Measurements from ENCODE around the gene TPP1.

Gene TPP1

DNA sequence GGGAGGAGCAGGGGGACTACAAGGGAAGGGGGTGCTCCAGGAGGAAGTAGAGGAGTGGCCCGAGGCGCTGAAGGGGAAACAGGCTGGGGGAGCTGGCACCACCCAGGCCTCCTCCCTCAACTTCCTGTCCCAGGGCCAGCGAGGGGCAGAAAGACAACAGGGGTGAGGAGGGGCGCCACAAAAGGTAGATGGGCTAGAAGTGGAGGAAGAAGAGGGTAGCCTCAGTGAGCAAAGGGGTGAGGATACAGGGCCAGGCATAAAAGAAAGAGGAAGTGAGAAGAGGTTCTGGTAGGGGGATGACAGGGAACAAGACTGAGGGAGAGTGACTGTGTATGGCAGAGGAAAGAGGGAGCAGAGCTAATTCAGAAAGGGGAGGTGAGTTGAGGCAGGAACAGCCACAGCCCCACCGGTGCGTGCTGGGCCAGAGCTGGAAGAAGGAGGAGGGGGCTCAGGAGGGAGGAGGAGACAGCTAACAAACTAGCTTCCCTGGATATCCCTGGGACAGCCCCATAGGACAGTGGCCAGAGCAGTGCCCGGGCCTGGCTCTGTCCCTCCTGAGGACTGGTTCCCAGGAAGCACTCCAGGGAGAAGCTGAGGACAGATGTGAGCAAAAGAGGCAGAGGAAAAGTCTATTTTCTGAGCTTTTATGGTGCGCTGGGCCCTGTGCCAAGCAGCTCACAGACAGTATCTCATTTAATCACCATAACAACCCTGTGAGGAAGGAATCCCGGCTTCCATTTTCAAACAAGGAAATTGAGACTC is 27.9 kb upstream of the TPP1 start:
- DNase-seq = no peak

DNA sequence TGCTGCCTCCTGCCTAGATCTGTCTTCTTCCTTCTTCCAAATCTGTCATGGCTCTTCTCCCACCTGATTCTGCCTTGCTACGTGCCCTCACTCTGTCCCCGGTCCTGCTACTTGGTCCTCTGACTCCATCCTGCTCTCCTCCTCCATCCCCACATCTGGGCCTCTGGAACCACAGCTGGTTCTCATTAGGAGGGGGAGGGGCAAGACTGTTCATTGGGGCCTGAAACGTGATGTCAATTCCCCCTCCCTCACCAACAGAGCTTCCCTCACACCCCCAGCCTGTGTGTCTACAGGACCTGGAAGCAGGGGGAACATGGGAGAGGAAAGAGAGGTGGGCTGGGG is 27.3 kb upstream of the TPP1 start:
- DNase-seq = no peak

DNA sequence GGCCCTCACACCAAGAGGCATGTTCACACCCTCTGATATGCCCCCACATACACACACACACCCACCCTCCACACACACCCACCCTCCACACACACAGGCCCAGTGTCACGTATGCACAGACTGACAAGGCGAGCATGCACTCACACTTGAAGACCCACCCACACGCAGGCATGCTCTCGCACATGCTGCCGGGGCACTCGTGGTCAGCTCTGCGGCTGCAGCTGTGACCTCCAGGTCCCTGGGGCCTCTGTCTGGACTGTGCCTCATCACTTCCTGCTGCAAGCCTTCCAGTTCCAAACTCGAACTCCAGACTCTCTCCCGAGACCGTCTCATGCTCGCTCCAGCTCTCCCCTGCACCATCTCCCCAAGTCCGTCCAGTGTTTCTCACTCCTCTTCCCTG is 26.8 kb upstream of the TPP1 start:
- no peak for DNase-seq

DNA sequence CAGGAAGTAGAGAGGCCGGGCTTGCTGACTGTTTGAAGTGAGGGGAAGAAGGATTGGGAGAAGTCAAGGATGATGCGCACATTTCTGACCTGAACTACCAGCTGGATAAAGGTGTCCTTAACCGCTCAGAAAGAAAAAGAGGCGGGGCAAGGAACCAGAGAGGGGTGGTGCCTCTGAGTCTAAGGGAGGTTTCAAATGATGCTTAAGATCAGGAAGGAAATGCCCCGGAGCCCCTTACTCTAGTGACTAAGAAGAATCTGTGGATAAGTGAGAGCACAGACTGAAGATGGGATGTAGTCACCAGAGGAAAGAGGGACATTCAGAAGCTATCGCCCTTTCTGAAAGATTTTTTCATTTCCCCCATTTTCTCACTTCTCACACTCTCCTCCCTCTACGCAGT is 23.7 kb upstream of the TPP1 start:
- no peak for DNase-seq

DNA sequence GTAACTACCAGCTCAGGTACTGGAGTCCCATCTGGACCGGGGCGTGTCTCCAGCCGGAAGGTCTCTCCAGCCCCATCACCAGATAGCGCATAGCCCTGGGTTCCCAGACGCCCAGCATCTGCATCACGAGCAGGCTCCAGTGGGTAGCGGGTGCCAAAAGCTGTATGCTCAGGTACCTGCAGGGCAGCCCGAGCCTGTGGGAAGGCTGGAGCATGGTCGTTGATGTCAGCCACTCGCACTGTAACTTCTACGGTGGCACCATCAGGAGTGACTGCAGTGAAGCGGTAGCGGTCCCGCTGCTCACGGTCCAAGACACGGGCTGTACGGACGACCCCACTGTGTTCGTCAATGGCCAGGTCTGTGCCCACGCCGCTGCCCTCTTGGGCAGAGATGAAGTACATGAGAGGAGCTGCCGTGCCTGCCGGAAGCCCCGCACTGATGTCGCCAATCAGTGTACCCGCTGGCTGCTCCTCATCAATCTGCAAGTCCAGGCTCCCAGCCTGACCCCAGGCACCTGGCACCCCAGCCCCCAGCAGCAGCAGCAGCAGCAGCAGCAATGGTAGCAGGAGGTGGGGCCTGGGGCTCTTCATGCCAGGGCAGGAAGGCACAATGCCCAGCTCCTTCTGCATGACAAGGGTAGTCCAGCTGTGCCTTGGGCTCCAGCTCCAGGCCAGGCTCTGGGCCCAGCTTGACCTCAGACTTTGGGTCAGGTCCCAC is 21.9 kb upstream of the TPP1 start:
- DNase-seq = no peak

DNA sequence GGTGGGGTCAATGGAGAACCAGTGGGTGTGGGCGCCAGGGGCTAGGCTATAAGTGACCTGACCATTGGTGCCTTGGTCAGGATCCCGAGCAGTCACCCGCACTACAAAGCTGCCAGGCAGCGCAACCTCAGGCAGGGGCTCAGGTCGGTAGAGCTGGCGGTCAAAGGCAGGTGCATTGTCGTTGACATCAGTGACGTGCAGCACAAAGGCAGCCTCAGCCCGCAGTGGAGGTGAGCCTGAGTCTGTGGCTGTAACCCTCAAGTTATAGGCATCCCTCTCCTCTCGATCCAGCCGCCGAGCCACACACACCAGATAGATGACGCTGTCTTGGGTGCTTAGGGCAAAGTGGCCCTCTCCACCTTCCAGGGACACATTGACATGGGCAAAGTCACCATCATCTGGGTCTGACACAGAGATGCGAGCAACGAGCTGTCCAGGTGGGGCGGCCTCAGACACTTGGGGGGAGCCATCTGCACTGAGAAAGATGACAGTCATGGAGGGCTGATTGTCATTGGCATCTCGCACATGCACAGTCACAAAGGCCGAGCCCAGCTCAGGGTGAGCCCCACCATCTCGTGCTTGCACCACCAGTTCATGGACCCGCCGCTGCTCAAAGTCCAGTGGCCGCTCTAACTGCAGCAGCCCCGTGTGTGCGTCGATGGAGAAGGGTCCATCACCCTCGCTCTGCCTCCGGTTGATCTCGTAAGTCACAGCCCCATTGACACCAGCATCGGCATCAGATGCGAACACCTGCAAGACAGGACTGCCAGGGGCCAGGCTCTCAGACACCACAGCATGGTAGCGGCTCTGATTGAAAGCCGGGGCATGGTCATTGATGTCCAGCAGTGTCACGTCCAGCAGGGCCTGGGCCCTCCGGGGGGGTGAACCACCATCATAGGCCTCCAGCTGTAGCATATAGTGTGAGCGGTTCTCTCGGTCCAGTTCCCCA is 21.1 kb upstream of the TPP1 start:
- DNase-seq = no peak

DNA sequence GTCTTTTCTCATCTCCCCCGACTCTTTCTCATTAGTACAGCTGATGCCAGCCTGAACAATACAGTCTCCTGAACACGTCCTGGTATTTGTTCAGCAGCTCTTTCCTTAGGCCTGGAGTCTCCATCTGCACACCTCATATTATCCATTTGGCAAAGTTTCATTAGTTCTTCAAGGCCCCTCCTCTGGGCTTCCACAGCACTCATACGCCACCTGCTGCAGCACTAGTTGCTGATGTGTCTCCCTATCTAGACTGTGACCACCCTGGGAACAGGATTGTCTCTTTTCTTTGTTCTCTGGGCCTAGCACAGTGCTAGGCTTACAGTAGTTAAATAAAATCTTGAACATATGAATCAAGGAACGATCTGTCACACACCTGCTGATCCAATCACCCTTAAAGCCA is 19.2 kb upstream of the TPP1 start:
- DNase-seq = no peak

DNA sequence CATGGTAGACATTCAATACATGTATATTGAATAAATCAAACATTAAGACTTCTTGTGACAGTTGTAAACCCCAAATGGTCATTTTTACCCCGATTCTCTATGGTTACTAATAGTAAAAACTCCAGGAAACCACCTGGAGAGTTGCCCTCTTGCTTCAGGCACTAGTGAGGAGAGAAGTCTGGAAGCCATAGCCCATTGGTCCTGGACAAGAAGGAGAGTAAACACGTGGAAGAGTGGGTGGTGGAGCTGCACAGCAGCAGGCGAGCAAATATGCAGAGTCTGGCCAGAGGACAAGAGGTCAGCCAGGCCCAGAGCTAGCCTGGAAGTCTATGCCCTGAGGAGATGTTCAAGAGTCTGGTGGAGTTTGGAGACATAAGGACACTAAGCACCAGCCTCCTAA is 18.6 kb upstream of the TPP1 start:
- no peak for DNase-seq

DNA sequence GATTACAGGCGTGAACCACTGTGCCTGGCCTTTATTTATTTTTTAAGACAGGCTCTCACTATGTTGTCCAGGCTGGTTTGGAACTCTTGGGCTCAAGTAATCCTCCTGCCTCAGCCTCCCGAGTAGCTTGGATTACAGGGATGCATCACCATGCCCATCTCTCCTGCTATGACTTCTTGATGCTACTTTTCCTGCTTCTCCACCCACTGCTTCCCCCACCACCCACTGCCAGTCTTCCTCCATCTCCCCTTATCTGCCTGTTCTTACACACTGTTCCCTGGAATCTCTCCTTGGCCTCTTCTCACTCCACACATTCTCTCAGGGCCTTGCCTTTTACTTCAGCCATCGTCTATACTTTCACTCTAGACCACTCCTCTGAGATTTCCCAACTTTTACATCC is 17.3 kb upstream of the TPP1 start:
- DNase-seq = no peak

DNA sequence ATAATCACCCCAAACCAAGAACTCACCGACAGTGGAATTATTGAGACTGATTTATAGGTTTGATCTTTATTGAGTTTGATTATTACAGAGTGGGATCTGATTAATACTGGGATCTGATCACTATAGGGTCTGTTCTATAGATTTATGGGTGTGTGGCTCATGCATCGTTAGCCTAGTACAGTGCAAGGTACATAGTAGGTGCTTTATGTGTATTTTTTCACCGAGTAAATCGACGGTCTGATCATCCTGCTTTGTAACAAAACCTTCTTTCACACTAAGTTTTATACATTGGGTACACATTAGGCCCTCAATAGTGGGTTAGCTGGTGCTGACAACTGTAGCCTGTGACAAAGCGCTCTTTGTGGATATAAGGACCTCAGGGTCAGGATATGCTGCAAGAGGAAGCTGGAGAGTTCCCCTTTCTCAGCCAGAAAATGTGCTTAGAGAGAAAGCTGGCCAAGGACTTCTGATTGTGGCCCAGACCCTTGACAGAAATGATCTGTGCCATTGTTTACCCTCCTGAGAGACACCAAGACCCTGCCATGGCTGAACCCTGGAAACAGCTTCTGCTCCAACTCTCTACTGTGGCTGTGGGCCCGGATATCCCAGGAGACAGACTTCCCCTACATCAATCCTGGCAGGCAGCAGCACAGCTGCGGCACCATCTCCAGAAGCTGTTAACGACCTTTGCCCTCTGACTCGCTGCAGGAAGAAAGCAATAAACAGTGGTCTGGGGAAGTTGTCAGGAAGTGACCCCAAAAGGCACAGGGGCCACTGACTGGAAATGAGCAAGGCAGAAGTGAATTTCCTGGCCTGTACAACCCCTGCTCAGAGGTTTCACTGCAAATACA is 16.1 kb upstream of the TPP1 start:
- DNase-seq = no peak

DNA sequence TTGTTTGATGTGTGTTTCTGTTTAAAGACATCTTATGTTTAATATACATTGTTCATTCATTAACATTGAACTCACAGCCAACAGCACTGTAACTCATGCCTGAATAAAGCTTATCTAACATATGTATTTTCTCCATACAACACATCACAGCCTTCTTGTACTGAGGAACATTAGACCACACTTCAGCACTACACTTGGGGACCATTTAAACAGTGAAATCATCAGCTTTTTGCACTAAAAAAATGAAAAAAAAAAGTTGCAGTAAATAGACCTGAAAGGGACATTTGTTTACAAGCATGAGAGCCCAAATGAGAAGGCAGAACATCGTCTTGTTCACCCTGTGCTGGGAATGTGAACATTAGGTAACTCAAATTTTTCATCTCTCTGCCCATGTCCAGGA is 15.3 kb upstream of the TPP1 start:
- no peak for DNase-seq

DNA sequence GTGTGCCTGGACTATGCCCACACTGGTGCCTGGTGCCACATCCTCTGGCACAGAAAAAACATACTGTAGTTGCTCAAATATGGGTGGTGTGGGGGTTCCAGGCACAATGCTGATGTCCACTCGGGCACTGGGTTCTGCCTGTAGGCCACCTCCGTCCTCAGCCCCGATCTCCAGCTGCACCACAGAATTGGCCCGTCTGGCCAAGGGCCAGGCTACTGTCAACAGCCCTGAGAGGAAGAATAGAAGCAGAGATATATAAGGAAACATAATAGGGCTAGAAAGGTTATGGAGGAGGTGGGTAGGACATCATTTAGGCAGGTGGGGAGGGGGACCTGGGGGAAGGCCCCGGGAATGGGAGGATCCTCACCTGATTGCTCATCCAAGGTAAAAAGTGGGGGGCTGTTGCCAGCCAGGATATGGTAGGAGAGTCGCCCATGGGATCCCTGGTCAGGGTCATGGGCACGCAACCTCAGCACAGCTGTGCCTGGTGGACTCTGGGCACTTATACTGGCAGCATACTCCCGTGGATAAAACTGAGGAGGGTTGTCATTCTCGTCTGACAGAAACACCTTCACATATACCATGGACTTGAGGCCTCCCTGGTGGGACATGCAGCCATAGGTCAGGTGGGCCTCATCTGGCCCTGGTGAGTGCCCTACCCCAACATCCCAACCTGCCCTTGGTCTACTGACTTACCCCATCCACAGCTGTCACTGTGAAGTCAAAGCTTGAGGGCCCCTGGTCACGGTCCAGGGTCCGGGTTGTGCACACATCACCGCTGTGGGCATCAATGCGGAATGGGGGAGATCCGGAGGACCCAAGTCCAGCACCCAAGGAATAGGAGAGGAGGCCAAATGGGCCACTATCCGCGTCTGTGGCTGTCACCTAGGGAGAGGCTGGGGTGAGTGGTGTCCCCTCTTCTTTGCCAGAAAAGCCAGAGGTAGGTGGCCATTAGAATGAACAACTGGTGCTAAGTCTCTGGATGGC is 14.5 kb upstream of the TPP1 start:
- DNase-seq = no peak

DNA sequence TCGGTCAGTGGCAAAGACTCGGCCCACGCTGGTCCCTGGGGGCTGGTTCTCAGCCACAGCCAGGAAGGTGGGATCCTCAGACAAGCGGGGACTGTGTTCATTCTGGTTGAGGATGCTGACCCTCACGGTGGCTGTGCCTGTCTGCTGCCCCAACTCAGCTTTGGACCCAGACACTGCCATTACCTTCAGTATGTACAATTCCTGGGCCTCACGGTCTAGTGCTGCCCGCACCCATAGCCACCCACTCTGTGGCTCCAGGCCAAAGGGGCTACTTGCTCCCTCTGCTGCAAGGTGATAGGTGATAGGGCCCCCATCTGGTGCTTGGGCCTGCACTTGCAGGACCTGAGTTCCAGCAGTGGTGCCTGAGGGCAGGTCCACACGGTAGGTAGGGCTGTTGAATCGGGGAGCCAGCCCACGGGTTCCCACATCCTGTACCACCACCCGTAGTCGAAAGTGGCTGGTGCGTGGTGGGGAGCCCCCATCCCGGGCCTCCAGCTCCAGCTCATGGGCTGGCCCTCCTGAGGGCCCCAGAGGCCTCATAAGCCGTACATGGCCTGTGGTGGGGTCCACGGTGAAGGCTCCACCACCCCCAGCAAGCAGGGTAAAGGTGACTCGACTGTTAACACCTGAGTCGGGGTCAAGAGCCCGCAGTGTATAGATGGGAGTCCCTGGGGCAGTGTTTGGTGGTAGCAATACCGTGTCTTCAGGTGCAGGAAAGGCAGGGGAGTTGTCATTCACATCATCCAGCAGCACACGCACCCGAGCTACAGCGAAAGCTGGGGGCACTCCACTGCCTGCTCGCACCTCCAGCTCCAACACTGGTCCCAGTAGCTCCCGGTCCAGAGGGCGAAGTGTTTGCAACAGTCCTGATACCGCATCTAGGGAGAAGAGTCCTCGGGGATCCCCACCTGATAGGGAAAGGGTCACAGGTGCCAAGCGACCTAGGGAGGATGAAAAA is 13.2 kb upstream of the TPP1 start:
- DNase-seq = no peak

DNA sequence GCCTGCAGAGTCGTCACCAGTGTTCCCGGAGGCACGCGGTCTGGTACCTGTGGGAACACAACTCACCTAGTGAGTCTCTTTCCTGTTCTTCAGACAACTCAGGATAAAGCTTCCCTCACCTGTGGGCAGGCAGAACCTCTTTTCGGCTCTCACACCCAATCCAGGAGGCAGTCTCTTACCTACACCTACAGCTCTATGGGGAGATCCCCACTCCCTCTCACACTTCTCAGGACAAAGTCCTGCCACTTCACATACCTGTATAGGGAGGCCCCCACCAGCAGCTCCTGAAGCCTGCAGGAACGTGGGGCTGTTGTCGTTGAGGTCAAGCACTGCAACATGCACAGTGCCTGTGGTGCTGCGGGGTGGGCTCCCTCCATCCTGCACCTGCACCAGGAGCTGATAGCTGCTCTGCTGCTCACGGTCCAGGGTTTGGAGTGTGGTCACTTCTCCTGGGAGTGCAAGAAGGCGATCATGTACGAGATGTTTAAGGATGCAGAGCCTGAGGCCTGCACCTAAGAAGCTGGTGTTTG is 12.2 kb upstream of the TPP1 start:
- DNase-seq = no peak

DNA sequence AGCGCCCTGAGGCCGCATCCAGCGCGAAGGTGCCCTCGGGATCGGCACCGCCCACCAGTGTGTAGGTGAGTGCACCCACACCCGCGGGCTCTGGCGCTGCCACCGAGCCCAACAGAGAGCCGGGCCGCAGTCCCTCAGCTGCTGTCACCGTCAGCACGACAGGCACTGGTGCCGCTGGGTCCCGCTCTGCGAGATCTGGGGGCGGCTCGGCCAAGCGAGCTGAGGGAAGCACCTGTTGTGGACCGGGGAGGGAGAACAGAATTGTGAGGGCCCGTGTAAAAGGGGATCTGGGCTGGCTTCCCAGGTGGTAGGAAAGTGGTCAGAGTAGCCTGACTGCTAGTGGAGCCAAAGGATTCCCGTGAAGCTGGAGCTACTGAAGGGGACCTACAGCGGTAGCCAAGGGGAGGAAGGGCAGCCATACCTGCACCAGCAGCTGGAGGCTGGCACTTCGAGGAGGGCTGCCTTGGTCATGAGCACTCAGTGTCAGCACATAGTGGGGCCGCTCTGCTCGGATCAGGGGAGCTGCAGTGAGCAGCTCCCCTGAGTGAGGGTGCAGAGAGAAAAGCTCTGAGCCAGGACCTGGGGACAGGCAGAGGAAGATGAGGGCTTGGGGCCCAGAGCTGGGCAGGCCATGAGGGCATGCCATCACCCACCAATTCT is 11.5 kb upstream of the TPP1 start:
- no peak for DNase-seq

DNA sequence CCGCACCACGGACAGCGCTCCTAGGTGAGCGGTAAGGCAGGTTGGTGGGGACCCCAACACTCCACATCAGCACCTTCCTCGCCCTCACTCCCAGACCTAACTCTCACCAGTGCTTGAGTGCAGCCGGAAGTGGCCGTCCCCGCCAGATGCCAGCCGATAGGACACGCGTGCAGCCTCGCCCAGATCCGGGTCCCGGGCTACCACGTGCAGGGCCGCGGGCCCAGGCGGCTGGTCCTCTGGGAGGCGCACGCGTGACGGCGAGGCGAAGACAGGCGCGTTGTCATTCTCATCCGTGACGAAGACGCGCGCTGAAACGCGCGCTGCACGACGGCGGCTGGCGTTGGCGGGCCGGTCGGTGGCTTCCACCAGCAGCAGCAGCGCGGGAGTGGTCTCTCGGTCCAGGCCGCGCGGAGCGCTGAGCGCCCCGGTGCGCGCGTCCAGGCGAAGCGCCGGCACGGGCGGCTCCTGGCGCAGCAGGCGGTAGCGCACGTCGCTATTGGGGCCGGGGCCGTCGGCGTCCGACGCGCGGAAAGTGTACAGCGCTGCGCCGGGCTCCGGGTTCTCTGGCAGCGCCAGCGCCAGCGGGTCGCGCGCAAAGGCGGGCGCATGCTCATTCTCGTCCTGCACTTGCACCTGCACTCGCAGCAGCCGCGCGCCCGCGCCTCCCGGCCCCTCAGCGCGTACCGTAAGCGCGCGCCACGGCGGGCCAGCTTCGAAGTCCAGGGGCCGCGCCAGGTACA is 10.8 kb upstream of the TPP1 start:
- no peak for DNase-seq

DNA sequence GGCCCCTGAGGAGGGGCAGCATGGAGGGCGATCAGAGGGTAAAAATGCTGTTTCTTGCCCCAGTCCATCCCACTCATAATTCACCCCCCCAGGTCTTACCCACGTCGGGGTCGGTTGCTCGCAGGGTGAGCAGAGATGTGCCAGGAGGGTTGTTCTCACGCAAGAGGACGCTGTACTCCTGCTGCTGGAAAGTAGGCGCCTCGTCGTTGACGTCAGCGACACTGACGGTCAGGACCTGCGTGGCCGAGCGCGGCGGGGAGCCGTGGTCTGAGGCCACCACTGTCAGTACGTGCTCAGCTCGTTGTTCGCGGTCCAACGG is 10.3 kb upstream of the TPP1 start:
- no peak for DNase-seq

DNA sequence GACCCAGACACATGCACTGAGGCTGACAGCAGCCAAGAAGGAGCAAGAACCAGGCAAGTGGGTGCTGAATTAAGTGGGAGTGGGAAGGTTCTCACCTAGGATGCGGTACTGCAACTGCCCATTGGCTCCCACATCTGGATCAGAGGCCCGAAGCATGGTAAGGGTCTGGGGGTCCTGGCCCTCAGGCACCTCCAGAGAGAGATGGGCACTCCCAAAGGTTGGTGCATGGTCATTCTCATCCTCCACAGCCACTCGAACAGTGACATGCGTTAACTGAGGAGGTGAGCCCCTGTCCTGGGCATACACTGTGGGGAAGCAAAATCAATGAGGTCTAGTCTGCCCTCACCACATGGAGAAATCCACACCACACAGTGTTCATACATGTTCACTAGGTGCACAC is 9.3 kb upstream of the TPP1 start:
- DNase-seq = no peak

DNA sequence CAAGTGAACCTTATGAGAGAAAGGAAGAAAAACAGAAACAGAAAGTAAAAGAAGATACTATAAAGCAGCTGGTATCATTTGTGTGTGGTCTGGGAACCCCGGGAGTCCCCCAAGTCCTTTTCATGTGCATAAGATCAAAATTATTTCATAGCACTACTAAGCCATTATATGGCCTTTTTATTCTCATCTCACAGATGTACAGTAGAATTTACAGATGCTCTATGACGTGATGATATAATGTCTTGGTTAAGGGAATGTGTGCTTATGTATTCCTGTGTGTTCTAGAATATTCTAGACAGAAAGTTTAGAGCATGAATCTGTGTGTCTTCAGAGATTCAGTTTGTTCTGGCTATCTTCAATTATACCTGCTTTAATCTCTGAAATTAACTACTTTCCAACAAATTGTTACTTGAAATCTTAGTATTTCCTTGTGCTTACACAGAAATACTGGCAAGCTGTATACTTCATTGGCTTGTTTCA is 8.6 kb upstream of the TPP1 start:
- no peak for DNase-seq

All from NCI-H1436 (cell line).